NCI-H1436 treated with DMSO at 0.1 percent for 48 hours (cell line): ENCODE results near the gene BCAS1.

Experiments used
- DNase-seq: peaks from one replicate; lab custom pipeline; 2025; lab: John Stamatoyannopoulos, UW

The BCAS1 gene

DNA sequence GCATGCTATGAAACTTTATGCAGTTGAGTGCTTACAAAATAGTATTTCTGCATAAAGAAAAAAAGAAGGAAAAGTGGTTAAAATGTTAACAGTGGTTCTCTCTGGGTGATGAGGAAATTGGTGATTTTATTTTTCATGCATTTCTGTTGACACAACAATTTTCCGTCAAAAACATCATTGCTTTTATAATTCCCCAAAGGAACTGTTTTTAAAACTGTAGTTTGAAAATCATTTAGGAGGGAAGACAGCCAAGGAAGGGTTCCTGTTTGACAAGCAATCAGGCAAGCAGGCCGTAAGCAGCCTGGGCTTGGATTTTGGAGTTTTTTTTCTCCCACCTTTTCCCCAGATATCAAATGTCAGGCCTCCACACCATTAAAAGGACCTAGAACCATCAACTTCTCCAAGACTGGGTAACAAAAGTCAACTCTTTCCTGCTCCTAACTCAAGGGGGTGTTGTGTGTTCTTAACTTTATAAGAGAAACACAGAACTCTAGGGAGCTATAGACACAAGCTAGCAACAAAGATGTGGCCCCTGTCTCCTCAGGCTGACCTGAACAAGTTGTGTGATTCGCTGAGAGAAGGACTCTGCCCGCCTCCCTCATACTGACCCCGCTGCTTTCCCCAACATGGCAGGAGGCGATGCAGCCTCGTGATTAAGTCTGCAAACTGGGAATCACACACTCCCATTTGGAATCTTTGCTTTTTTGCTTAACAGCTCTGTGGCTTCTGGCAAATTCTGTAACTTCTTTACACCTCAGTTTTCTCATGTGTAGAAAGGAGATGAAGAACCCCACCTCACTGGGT, 146.6 kb downstream of the BCAS1 start:
- DNase-seq = no peak

DNA sequence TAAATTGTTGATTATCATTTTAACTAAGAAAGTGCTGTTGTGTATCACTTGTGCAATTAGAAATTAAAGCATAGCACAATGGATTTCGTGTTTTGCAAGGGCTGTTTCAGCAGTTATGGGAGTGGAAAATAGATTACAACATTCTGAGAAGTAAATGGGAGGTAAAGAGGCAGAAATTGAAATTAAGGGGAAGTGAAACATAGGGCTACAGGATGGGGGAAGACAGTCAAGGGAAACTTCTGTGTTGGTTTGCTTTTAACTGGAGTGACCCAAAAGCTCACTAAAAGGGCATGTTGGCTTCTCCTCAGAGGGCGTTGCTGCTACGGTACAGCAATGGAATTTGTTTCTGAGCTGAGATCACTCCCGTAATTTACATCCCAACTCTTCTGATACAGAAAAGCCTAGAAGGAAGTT, 147.5 kb downstream of the BCAS1 start:
- no peak for DNase-seq

DNA sequence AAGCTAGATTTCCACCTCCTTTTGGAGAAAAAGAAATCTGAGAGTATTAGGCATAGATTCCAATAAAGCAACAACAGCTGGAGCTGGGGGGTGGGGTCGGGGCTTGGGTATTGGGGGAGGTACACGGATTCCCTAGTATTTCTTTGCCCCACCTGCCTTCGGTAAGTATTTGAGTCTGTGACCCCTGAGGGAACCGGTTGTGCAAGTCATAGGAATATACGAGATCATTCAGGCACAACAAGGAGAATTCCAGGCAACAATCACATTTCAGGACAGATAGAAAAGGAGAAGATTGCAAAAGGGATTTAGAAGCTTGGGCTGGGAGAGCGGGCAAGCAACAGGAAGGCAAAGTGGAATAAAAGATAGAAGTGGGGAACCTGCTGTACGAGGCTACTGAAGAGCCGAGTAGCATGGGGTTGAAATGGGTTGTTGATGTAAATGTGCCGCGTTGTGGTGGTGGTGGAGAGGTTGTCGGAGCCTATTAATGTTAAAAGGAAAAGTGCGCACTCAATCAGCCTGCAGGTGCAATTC, 148.9 kb downstream of the BCAS1 start:
- no peak for DNase-seq

DNA sequence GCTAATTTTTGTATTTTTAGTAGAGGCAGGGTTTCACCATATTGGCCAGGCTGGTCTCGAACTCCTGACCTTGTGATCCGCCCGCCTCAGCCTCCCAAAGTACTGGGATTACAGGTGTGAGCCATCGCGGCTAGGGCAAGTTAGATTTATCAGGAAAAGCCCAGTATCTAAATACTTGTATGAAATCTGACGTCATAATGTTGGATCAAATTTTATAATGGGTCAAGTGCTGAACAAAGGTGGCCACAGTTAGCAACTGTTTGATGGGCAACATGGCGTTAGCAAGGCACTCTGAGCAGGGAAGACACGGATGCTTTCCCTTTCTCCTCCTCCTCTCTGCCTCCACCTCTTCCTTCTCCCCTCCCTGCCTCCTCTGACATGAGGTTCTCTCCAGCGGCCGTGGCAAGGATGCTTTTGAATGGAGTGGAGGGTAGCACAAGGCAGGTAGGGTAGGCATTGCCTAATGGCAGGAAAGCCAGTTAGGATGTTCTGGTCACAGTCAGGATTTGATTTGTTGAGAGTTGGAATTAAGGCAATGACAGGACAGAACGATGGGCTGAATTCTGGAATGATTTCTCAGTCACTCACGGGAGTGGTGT, 149.6 kb downstream of the BCAS1 start:
- DNase-seq = no peak

DNA sequence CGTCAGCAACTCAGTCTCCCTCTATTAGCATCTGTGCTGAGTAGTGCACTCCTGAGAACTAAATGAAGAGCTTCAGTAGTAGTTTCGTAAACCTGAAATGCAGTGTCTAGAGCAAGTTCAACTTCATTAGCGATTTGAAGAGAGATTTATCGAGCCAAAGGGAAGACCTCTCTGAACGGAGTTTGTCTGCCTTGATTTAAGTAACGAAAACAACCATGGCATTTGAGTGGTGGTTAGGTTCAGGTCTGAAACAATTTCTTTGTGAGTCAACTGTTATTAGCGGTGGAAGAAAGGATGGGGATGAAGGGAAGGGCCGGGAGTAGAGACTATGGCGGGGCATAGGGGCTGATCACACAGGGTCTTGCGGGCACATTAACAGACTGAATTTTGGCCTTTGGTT, 150.5 kb downstream of the BCAS1 start:
- no peak for DNase-seq

DNA sequence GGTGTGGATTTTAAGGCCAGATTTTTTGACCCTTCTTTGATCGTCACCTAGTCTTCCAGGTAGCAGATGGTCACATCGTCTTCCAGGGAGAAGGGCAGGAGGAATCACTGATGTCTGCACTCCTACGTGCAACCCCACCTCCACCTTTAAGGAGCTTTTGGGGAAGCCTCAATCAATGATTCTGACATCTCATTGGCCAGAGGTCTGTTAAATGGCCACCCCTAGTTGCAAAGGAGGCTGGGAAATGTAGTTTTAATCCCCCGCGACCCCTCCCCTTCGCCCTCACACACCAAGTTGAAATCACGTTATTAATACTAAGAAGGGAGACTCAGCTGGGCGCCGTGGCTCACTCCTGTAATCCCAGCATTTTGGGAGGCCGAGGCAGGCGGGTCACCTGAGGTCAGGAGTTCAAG, 151.4 kb downstream of the BCAS1 start:
- DNase-seq = no peak

DNA sequence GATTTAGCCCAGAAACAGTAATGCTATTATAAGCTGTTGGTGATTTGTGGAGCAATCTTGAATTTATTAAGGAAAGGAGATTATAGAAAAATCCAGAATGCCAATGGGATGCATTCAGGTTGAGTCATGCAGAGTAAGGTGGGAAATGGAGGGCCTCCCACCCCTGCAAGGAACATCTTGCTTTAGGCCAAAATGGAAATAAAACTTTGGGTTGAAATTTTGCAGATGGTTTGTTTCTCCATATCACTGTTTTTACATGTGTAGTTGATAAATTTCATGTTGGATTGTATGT, 152.4 kb downstream of the BCAS1 start:
- no peak for DNase-seq

DNA sequence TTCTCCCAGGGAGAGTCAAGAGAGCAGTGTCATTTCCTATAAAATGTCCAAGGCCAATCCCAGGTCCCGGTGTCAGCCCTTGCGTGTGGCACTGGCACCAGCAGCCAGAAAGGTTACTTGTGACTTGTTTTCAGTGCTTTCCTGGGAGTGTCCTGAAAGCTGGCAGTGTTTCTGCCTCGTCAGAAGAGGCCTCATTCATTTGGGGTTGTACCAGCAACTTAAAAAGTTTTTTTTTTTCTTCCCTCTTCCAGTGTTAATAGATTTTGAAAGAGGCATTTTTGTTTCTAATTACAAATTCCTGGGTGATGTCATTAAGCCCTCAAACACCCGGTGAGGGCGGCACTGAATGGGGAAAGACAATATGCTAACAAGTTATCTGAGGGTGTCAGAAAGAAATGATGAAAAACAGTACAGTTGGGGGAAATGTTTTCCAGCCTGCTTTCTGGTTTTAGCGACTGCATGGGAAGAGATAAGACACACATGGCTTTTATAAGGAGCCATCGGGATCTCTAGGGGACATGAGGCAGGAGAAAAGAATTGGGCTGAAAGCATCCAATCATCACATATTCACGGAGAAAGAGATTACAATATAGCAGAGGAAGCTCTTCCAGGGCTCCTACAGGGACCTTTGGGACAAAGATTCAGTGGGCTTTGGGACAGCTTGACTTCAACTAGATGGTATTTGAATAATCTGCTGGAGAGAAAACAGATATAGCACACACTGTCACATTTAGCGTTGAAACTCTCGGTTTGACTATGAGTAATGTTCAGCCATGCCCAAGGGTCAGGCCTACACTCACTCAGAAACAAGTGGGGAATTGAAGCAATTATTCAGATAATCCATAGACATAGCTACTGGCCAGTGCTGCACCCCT, 153.0 kb downstream of the BCAS1 start:
- DNase-seq = no peak

DNA sequence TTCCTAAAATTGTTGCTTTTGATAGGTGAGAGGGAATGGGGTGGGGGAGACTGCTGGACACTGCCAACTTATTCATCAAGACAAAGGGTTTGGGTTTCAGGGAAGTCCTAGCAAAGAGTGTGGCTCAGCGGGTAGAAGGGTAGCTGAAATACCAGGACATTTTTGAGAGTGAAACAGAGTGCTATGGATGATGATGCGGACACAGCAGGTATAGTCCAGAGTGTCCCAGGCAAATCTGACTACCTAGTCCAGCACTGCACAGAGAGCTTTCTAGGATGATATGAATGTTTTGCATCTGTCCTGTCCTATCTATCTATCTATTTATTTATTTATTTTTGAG, 154.3 kb downstream of the BCAS1 start:
- DNase-seq = no peak

DNA sequence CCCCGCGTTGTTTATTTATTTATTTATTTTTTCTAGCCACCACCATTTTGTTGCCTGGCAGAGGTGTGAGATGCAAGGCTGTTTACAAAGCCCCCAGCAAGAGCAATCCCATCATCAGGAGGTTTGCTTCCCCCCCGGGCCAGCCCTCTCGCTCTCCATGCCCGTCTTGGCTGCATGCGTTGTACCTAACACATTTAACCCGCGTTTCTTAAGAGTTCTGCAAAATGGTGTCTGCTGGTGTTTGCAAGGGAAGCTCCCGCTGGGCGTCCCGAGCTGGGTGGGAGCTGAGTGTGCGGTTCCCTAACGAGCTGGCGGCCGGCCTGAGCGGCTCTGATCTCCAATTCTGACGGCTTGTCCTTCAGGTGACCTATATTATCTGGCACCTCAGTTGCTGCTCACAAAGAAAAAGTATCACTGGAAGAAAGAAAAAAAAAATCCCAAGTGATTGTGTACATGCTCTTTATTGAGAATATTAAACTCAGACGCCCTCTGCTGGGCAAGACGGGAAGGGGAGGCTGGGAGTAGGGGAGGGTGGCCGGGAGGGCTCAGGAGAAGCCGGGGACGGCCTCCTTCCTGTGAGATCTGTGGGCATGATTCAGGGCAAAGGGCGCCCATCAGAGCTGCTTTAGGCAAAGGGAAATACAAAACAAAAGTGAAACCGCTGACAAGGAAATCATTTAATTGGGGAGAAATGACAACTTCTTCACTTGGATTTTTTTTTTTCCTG, 154.8 kb downstream of the BCAS1 start:
- peak; percentile 61 for DNase-seq

DNA sequence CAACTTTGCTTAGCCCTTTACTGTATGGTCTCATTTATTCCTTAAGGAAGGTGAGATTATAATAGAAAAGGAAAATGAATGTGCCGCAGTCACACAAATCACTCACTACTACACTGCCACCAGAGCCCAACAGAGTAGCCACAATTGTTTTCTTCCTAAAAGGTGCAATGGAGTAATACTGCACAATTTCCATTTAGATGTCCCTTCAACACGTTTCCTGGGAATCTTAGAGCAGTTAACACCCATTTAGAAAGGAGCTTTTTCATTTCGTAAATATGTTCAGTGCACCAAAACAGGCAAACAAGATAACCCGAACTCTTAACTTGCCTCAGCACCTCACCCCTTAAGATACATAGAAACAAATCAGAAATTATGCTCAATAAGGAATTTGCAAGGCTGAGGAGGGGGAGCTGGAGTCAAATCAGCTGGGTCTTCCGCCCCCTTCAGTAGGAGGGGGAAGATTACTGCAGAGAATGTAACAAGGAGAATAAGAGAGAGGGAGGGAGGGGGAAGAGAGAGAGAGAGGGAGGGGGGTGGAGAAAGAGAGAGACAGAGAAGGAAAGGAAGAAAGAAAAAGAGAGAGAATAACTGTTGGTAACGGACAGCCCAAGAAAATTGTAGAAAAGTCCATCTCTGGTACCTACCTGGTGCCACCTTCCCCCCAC, 155.5 kb downstream of the BCAS1 start:
- DNase-seq = no peak

DNA sequence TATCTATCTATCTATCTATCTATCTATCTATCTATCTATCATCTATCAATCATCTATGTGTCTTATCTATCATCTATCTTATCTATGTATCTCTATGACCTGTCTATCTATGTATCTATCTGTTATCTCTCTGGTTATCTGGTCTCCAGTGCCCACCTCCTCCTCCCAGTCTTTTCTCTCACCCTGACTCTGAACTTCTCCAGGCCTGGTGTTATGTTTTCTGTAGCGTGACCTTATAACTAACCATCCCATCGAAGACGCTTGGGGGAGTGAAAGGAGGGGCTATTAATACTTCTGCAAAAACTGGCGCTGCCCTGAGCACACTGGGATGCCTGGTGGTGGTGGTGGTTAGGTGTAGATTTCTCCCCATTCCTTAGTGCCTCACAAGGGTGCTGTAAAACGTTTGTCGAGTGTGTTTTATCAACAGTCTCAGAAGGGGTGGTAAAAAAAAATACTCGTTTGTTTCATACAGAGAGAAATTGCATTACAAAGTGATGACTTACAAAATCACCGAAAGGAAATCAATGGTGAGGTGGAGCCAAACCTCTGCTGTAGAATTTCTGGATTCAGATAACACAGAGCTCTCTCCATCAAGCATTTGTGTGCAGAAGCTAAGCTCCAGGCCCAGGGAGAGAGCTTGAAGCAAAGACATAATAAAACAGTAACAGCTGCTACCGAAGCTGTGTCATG, 156.2 kb downstream of the BCAS1 start:
- no peak for DNase-seq

DNA sequence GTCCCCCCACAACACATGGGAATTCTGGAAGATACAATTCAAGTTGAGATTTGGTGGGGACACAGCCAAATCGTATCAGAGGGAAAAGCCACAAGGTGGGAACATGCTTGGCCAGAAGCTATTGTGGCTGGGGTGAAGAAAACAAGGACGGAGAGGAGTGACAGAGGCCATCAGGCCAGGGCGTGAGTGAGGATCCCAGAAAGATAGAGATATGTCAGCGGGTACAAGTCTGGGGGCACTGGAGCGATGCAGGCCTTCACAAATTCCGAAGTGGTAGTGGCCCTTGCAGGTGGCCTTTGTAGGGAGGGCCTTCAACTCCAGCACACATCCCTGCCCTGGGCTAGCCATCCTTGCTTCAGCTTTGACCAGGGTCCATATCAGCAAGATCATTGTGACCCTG, 159.1 kb downstream of the BCAS1 start:
- DNase-seq = no peak

DNA sequence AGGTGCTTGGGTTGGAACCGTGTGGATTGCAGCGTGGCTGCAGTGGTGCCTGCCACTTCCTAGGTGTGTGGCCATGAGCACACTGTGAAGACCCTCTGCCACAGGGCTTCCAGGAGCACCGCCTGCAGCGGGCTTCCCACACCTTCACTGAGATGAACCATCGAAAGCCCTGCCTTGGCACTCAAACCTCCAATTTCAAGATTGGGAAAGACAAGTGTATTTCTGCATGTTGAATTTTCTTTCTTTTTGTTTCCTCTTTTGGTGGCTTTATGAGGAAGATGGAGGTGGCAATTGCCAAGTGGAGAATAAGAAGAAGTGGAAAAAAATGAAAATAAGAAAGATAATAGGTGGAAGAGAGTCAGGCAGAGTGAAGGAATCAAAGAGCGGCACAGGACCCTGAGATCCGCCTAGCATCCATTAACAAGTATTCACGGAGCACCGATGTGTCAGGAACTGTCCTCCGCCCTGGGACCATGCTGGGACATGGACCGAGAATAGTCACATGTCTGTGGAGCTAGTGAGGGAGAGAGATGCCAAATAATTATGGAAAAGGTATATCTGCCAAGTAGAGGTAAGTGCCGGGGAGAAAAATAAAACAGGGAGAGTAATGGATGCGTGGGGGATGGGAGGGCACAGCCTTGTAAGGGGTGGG, 159.9 kb downstream of the BCAS1 start:
- no peak for DNase-seq

DNA sequence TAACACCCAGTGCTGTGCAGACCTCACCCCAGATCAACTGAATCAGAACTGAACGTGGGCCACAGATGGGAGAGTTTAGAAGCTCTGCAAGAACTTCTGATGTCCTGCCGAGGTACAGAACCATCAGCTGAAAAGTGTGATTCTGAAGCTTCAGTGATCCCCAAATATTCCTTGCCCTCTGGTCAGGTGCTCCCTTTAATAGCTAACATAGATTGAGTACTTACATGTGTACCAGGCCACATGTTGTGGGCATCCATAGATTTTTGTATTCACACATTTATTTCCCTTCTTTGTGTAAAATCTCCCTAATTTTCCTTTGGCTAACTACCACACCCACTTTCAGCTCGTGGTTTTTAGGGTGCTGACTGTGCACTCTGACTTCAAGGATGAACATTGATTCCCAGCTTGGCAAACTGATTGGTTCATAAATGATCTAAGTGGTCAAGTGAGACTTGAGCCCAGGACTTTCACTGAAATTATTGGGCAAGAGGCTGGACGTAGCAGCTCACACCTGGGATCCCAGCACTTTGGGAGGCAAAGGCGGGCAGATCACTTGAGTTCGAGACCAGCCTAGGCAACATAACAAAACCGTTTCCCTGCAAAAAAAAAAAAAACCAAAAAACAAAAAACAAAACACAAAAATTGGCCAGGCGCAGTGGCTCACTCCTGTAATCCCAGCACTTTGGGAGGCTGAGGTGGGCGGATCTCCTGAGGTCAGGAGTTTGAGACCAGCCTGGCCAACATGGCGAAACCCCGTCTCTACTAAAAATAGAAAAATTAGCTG, 162.2 kb downstream of the BCAS1 start:
- DNase-seq = no peak

DNA sequence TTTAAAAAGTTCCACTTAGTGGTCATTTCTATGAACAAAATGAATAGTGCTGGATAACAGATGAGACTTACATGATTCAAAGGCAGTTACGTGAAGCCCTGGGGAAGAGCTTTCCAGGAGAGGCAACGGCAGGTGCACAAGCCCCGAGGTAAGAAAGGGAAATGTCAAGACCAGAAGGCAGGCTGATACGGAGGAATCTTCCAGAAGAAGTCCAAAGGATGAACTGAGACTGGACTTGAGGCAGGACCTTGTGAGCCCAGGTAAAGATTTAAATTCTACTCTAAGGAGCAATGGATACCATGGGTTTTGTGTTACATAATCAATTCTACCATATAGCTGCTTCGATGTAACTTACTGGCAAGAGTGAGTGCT, 164.6 kb downstream of the BCAS1 start:
- DNase-seq = no peak

DNA sequence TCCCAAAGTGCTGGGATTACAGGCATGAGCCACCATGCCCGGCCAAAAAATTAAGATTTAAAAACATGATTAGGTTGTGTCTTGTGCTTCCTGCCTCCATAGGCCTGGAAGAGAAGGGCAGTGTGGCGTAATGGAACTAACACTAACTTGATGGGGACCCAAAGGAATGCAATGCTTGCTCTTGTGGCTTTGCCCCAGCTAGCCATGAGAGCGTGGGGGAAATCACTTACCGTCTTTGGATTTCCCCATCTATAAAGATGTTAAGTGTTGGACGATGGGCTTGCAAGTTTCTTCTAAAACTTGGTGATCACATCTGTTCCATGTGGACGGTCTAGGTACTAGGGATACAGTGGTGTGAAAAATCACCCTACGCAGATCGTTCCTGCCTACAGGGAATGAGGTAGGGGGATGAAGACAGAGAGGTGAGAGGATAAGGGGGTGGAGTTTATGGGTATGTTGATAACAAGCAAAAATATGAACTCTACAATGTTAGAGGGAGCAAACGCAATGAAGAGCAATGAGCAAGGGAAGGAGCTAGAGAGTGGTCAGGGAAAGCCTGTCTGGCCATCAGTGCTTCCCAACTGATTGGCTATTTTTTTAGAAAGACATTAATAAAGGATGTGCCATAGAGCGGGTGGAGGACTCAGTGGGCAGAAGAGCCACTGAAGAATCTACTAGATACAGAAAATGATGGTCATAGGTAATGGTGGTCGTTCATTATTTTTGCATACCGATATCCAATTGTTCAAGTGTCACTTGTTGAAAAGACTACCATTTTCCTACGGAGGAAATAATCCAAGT, 165.2 kb downstream of the BCAS1 start:
- no peak for DNase-seq

DNA sequence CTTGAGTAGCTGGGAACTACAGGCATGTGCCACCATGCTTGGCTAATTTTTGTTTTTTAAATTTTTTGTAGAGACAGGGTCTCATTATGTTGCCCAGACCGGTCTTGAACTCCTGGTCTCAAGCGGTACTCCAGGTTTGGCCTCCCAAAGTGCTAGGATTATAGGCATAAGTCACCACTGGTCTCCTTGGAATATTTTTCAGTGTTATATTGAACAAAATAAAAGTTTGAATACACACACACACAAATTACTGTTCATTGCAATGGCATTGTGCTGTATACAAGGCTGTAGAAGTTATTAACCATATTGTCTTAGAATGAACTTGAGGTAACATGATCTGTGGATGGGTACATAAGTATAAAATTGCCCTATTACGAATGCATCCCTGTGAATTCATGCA, 166.1 kb downstream of the BCAS1 start:
- DNase-seq = no peak

DNA sequence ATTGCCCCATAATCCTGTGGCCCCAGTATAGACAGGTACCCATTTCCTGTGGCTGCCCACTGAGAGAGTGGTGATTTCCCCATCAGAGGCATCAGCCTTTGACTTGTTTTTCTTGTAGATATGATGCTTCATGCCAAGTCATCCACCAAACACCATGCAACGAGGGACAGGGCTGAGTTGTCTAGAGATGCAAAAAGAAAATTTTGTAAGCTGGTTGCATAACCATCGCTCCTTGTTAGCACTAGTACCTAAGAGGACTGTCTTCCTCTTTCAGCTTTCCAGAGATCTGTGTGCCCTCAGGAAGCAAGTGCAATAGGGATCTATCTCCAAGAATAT, 166.8 kb downstream of the BCAS1 start:
- DNase-seq = no peak
